GM21367 (cell line): Measurements from ENCODE around the gene RBM33.
A peak's percentile ranks its signal among the peaks of the same experiment; 100 is the strongest.
"Not testable (repeated sequence)": the region's sequence is repeated elsewhere in the genome, so short reads cannot be mapped to it uniquely, and the experiment has no call there.

Experiments used
- ATAC-seq: cut with Tn5 transposase; IDR thresholded peaks from one replicate; pipeline ENCODE4 v1.9.1; 2021; ENCODE audit not compliant: unreplicated experiment

Gene RBM33

GRCh38 chr7:155644178-155644970 is at the start of gene RBM33:
Gene RBM33, plus strand, starts transcription at chr7:155644661. Its CDS starts 216 bp downstream, at chr7:155644877.
- ATAC-seq = peak; percentile 67

GRCh38 chr7:155594961-155595366 is 49.5 kb upstream of the RBM33 start:
- no peak for ATAC-seq

- no peak for ATAC-seq
These were observed 46.7 kb upstream of the RBM33 start for GRCh38 chr7:155597753-155598140.

GRCh38 chr7:155598810-155599210 is 45.7 kb upstream of the RBM33 start:
- peak; percentile 75 for ATAC-seq

- ATAC-seq = no peak
These were observed 42.3 kb upstream of the RBM33 start for GRCh38 chr7:155602156-155602555.

GRCh38 chr7:155602750-155603149 is 41.7 kb upstream of the RBM33 start:
- no peak for ATAC-seq

- no peak for ATAC-seq
These were observed 41.1 kb upstream of the RBM33 start for GRCh38 chr7:155603205-155603857.

GRCh38 chr7:155603858-155604503 is 40.5 kb upstream of the RBM33 start:
- ATAC-seq = no peak

GRCh38 chr7:155604504-155604997 is 39.9 kb upstream of the RBM33 start:
- no peak for ATAC-seq

- no peak for ATAC-seq
These were observed 35.3 kb upstream of the RBM33 start for GRCh38 chr7:155609185-155609584.

GRCh38 chr7:155610633-155611193 is 33.7 kb upstream of the RBM33 start:
- no peak for ATAC-seq

- no peak for ATAC-seq
These were observed 32.5 kb upstream of the RBM33 start for GRCh38 chr7:155611808-155612447.

GRCh38 chr7:155612658-155613057 is 31.8 kb upstream of the RBM33 start:
- ATAC-seq = no peak

GRCh38 chr7:155615085-155615484 is 29.4 kb upstream of the RBM33 start:
- not testable (repeated sequence) for ATAC-seq

- no peak for ATAC-seq
These were observed 25.5 kb upstream of the RBM33 start for GRCh38 chr7:155618708-155619633.

- ATAC-seq = no peak
These were observed 24.7 kb upstream of the RBM33 start for GRCh38 chr7:155619634-155620271.

GRCh38 chr7:155620497-155620896 is 24.0 kb upstream of the RBM33 start:
- ATAC-seq = no peak

GRCh38 chr7:155621418-155621980 is 23.0 kb upstream of the RBM33 start:
- ATAC-seq = no peak

- no peak for ATAC-seq
These were observed 20.0 kb upstream of the RBM33 start for GRCh38 chr7:155624412-155624811.
